LoVo (cell line): ENCODE measurements around the gene PRKAB2.
A peak's percentile ranks its signal among the peaks of the same experiment; 100 is the strongest.
"Not testable (repeated sequence)": the region's sequence is repeated elsewhere in the genome, so short reads cannot be mapped to it uniquely, and the experiment has no call there.

Experiments used
- DNase-seq: peaks from one replicate; pipeline ENCODE4 v3.0.0-alpha.2; 2016; ENCODE audit warnings: low spot score

Gene PRKAB2

DNA sequence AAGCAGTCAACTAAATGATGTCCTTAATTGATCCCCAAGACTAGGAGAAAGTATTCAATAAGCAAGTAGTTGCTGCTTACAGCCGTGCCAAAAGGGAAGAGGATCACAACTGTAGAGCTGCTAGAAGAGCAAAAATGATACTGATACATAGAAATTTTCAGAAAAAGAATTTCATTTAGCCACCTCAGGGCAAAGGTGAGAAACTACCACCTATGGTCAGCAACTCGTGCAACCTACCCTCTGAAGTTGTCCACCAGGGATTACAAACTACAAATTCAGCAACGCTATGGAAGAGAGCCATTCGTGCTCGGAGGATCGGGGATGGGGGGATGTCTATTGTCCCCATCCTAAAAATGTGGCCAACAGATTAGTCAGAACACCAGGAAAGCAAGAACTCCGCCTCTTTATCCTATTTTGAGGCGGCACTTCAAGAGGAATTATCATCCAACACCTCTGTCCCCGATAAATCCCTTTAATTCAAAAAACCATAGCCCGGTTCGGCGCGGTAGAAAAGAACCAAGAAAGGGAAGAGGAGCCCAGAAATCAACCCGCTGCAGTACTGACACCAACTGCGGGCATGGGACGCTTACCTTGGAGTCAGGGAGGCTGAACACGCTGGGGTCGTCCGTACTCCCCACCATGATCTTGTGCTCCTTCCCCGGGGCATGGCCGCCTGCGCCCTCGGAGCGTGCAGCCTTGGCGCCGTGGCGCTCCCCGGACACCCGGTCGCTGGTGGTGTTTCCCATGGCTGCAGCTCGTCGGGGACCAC lies 687 bp downstream of the PRKAB2 start:
- DNase-seq = no peak

- DNase-seq = no peak
These were observed 2.2 kb downstream of the PRKAB2 start for GRCh38 chr1:147169840-147170674.

GRCh38 chr1:147169171-147169570 lies 3.1 kb downstream of the PRKAB2 start:
- DNase-seq = no peak

GRCh38 chr1:147168626-147169058 lies 3.6 kb downstream of the PRKAB2 start:
- DNase-seq = peak; percentile 67

GRCh38 chr1:147167365-147167764 lies 4.9 kb downstream of the PRKAB2 start:
- peak; percentile 88 for DNase-seq

GRCh38 chr1:147163019-147163418 lies 9.3 kb downstream of the PRKAB2 start:
- DNase-seq = no peak

GRCh38 chr1:147162093-147162492 lies 10.2 kb downstream of the PRKAB2 start:
- DNase-seq = no peak

- not testable (repeated sequence) for DNase-seq
These were observed 15.2 kb downstream of the PRKAB2 start for GRCh38 chr1:147157116-147157515.

GRCh38 chr1:147156642-147157041 lies 15.6 kb downstream of the PRKAB2 start:
- DNase-seq = no peak

- no peak for DNase-seq
These were observed 19.5 kb downstream of the PRKAB2 start for GRCh38 chr1:147152772-147153171.

GRCh38 chr1:147151244-147151643 lies 21.0 kb downstream of the PRKAB2 start:
- DNase-seq = no peak

DNA sequence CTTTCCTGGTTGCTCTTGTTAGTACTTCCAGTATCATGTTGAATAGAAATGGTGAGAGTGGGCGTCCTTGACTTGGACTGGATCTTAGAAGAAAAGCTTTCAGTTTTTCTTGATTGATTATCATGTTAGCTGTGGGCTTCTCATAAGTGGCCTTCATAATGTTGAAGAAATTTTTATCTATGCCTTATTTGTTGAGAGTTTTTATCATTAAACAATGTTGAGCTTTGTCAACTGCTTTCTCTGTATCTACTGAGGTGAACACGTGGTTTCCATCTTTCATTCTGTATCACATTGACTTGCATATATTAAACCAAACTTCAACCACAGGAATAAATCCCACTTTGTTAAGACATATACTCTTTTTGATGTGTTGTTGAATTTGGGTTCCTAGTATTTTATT lies 29.4 kb downstream of the PRKAB2 start:
- DNase-seq = no peak

GRCh38 chr1:147130721-147131120 lies 41.5 kb downstream of the PRKAB2 start:
- DNase-seq = not testable (repeated sequence)

DNA sequence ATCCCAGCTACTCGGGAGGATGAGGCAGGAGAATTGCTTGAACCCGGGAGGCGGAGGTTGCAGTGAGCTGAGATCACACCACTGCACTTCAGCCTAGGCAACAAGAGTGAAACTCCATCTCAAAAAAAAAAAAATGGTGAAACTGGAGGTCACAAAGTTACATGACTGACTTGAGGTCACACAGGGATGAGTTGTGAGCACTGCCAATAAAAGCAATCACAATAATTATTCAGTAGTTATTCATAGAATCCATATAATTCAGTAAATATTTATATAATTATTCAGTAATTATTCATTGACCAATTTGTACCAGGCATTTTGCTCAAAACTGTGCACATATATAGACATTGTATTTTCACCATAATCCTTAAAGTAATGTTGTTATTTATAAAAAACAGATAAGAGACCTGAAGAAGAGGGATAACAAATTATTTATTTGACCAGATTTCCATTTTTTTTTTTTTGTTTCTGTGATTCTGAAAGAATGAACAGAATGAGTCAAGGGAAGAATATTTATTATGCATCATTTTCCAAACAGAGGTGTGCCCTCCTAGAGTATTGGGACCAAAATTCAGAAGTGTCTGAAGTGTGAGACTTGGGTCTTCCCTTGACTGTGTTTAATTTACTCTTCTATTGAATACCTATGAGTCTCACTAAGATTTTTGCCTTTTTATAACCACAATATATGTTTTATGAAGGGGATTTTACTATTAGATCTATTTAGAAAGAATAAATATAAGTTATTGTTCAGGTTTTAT lies 43.0 kb downstream of the PRKAB2 start:
- DNase-seq = no peak

- no peak for DNase-seq
These were observed 48.0 kb downstream of the PRKAB2 start for GRCh38 chr1:147124266-147124665.

- DNase-seq = no peak
These were observed 55.2 kb downstream of the PRKAB2 start for GRCh38 chr1:147117109-147117508.

DNA sequence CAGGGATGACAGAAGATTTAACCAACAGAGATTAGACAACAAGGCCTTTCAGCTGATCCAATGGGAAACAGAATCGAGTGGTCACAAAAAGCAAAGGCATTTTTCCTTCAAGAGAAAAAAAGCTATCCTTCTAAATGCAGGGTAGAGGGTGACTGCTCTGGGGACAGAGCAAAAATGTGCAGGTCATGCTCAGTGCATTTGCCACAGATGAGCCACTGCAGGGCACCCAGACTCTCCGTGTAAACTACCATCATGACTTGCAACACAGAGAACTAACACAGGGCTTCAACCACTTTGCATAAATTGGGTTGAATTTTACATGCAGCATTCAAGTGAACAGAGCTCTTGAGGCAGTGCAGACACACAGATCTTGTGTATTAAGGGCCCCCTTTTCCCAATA lies 56.8 kb downstream of the PRKAB2 start:
- no peak for DNase-seq

- DNase-seq = not testable (repeated sequence)
These were observed 57.2 kb downstream of the PRKAB2 start for GRCh38 chr1:147115079-147115478.

DNA sequence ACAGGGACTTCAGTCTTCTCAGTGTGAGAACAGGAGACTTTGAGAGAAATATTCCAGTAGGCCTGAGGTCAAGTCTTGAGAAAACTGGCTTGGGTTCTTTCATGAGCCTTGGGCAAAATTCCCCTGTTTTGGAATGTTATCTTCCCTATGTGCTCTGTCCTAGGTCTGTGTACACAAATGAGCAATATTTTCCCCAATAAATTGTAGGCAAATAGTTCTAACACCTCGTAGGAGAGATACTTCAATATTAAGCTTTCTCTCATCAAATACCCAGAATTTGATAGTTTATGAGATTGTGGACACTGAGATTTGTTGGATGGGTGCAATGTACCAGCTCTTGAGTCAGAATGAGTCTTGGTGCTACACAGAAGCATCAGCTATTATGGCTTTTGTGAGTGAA lies 57.9 kb downstream of the PRKAB2 start:
- not testable (repeated sequence) for DNase-seq

DNA sequence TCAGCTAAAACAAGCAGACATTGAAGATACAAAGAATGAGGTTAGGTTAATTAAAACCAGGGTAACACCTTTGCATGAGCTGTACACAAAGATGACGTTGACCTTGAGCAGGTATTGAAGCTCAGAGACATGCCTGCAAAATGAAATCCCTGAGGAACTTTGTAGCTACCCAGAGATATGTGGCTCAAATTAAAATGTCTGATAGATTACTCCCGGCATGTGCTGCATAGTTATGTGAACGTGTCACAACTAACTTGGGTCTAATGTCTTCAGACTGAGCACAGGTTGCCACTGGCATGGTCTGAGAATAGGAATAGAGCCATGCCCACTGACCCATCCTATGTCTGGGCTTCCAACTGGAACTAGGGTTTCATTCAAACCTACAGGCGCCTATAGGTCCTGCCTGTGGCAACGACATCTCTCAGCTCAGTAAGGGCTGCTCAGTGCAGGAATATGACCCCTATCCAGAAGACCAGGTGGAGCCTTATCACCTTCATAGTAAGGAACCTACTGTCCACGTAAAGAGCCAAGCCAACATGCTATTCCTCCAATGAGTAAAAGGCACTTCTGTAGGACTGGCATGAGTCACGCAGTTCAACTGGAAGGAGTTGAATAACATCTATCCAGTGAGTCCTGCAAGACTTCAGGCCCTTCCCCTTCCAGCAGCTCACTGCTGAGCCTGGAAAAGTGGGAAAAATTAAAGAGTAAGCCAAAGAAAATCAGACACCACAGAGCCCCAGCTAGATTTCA lies 60.7 kb downstream of the PRKAB2 start:
- no peak for DNase-seq

DNA sequence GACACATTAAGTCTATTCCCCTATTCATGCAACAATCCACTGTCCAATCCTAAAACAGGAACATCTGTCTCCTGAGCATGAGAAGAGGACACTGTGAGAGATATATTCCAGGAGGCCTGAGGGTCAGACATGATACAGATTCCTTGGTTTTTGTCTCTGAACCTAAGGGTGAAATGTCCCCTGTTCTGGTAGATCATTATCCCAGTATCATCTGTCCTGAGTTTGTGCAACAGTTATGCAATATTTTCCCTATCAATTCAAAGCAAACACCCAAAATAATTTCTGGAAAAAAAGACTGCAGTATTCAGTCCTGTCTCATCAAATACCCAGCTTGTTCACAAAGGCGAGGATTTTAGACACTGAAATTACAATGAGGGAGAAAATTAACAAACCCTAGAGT lies 61.4 kb downstream of the PRKAB2 start:
- no peak for DNase-seq

DNA sequence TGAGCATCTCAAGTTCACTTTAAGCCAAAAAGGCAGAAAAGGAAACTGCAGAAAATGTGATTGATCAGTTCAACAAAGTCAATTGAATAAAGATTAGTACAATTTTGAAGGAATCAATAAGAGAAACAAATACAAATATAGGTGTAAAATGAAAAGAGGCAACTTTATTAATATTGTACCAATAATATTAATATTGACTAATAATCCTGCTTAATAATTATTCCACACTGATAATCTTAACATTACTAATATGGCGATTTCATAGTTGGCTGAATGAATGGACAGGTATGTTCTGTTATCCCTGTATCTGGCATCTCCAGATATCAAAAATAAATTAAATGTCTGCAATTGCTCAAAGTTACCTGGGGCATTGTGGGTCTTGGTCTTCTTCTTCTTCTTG lies 61.8 kb downstream of the PRKAB2 start:
- no peak for DNase-seq
